A549 (cell line): ENCODE data around the gene SS18L1.

Source experiments
- CTCF ChIP-seq: fragments of >200 bp; sonication (Bioruptor Twin); formaldehyde crosslinking; IDR thresholded peaks from 3 replicates; pipeline ENCODE4 v1.5.1; 2016
- FOSL2 ChIP-seq, 2 experiments: fragments of 450-650 bp in 1 of 2; fragments of >200 bp in 1 of 2; sonication (Bioruptor Twin) in 1 of 2; formaldehyde crosslinking; IDR thresholded peaks; 2 replicates each; pipeline versions ENCODE4 v1.5.0 to v1.6.1; 2016 to 2020; ENCODE audit warnings: mild to moderate bottlenecking in 1 of 2, moderate library complexity in 1 of 2
- TFCP2L1 ChIP-seq: fragments of 250-450 bp; sonication (Bioruptor Pico); IDR thresholded peaks from 2 replicates; pipeline ENCODE4 v1.5.0; 2021; ENCODE audit warnings: mild to moderate bottlenecking
- TF ChIP-seq, protein P1 (sequence below): fragments of 250-450 bp; sonication (Bioruptor Pico); IDR thresholded peaks from 2 replicates; pipeline ENCODE4 v1.5.0; 2021; ENCODE audit warnings: mild to moderate bottlenecking, moderate library complexity, borderline replicate concordance

DNA sequence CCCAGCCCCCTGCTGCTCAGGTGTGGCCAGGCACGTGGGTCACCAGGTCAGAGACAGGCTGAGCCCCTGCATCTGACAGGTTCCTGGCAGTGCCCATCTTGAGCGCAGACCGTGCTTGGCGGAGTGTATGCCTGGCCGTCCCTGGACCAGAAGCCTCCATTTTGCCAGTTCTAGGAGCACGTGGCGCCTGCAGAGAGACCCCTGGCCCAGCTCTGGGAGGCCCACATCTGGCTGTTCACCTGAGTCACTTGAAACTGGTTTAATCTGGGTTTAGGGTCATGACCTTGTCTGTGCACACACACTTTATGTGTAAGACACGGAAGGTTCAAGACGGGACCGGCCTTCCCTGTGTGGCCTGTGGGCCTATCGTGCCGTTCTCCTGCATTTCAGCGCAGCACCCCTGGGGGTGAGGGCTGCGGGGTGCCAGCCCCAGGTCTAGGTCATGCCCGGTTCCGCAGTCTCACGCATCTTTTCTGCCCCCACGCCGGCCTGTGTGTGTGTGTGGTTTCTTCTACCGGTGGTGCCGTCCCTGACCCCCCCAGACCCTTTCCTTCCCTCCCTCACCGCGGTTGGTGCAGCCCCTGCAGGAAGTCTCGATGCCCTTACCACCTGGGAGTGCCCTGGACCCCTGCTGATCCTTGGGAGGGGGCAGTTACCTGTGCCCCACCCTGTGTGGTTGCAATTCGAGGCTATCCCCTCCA, 14.0 kb downstream of the SS18L1 start:
- TF ChIP-seq, protein P1, sequence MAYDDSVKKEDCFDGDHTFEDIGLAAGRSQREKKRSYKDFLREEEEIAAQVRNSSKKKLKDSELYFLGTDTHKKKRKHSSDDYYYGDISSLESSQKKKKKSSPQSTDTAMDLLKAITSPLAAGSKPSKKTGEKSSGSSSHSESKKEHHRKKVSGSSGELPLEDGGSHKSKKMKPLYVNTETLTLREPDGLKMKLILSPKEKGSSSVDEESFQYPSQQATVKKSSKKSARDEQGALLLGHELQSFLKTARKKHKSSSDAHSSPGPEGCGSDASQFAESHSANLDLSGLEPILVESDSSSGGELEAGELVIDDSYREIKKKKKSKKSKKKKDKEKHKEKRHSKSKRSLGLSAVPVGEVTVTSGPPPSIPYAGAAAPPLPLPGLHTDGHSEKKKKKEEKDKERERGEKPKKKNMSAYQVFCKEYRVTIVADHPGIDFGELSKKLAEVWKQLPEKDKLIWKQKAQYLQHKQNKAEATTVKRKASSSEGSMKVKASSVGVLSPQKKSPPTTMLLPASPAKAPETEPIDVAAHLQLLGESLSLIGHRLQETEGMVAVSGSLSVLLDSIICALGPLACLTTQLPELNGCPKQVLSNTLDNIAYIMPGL (CRISPR knock-in tag): no peak
- no peak for TF ChIP-seq FOSL2 (IDR thresholded peaks at IDR 0.05)
- TF ChIP-seq FOSL2 (CRISPR knock-in tag; IDR thresholded peaks at IDR 0.05): no peak
- TF ChIP-seq TFCP2L1: no peak
- no peak for TF ChIP-seq CTCF
